Memory B cell (primary cell): ENCODE measurements around the gene MAMDC4.
A peak's percentile ranks its signal among the peaks of the same experiment; 100 is the strongest.

ENCODE experiments used
- ATAC-seq: fragments of 150-1000 bp; cut with Tn5 transposase; 2 replicates; pipeline ENCODE4 v1.10.0; 2021; ENCODE audit warnings: low read depth, mild to moderate bottlenecking, moderate library complexity
- DNase-seq, 2 donors: peaks; one replicate each; pipeline ENCODE4 v3.0.0; 2022; ENCODE audit warnings: low spot score in 2 of 2
- H3K27ac Mint-ChIP-seq: one replicate; pipeline ENCODE4 v1.8.0; 2022; ENCODE audit warnings: mild to moderate bottlenecking, moderate library complexity, mixed read lengths
- H3K27me3 Mint-ChIP-seq: one replicate; pipeline ENCODE4 v1.8.0; 2022; ENCODE audit warnings: mixed read lengths
- H3K36me3 Mint-ChIP-seq: one replicate; pipeline ENCODE4 v1.8.0; 2022; ENCODE audit warnings: mild to moderate bottlenecking, mixed read lengths
- H3K4me1 Mint-ChIP-seq: one replicate; pipeline ENCODE4 v1.8.0; 2022; ENCODE audit warnings: mixed read lengths
- H3K4me3 Mint-ChIP-seq: one replicate; pipeline ENCODE4 v1.8.0; 2022; ENCODE audit warnings: mild to moderate bottlenecking, moderate library complexity, mixed read lengths
- H3K9me3 Mint-ChIP-seq: one replicate; pipeline ENCODE4 v1.8.0; 2022; ENCODE audit warnings: mixed read lengths

Gene MAMDC4

GRCh38 chr9:136907011-136907914 is 55.1 kb downstream of the MAMDC4 start:
- H3K36me3 Mint-ChIP-seq = peaks cover 15% of the 10 kb centered on the region
- peaks cover 6% of the 10 kb centered on the region for H3K4me1 Mint-ChIP-seq
- peak overlapping the region; percentile 17 for H3K27ac Mint-ChIP-seq
- H3K27me3 Mint-ChIP-seq = no peaks in the 10 kb centered on the region
- DNase-seq (no peak), ATAC-seq (no peak)
- H3K4me3 Mint-ChIP-seq = no peak overlapping the region
- H3K9me3 Mint-ChIP-seq = no peaks in the 10 kb centered on the region
